Activated CD8-positive, alpha-beta memory T cell treated with anti-CD3 and anti-CD28 coated beads for 24 hours (primary cell): ENCODE measurements around the gene MMP23B.
"Not testable (repeated sequence)": the region's sequence is repeated elsewhere in the genome, so short reads cannot be mapped to it uniquely, and the experiment has no call there.

Experiments
- DNase-seq: peaks from one replicate; pipeline ENCODE4 v3.0.0-alpha.2; 2020

MMP23B gene

DNA sequence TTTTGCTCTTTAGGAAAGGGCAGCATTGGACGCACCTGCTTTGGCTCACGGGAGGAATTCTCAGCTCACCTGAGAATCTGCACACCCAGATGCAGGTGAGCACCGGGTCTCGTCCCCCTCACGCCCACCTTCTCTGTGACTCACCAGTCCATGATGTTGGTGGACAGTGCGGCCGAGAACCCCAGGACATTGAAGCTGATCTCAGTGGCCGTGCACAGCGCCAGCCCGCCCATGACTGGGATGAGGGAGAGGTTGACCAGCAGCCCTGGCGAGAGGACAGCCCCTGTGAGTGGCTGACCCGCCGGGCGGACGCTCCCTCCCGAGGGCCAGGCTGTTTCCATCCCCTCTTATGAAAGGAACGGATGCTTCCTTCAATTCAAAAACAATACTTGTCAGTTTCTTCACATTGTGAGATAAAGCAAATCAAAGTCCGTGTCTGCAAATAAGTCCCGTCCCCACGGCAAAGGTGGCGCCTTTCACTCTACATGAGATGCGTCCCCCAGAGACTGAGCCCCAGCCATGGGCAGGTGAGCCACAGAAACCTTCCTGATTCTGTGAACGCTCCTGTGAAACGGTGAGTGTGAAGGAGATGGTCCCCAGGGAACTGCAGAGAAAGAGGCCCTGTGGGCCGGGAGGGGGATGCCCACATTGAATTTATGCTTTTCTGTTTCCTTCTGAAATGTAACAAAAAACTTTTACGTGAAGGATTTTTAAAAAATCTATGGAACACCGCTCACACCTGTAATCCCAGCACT is 39.6 kb downstream of the MMP23B start:
- DNase-seq, result no peak

DNA sequence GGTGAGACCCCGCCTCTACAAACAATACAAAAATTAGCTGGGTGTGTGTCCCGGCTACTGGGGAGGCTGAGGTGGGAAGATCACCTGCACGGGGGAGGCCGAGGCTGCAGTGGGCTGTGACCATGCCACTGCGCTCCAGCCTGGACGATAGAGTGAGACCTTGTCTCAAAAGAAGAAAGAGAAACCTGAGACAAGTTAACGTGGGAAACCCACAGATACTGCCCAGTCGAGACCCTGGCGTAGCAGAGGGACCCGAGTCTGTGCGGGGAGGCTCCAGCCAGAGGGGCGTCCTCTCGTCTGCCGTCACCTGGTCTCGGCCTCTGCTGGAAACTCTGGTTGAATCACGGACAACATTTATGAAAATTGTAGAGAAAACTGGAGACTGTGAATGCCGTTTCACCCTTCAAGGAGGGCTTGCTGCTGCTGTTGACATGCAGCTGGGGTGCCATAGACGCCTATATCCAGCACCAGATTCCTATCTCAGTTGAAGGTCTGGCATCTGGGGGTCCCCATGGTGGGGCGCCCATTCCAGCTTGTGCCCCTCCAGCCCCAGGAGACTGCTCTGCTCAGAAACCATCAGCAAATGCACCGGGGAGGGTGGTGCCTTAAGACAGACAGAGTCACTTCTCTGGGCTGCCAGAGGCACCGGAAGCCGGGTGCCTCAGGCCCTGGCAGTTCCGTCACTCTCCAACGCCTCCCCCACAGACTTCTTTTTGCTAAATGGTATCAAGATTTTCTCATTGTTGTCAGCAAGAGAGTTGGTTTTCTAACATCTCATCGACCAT is 40.4 kb downstream of the MMP23B start:
- no peak for DNase-seq

DNA sequence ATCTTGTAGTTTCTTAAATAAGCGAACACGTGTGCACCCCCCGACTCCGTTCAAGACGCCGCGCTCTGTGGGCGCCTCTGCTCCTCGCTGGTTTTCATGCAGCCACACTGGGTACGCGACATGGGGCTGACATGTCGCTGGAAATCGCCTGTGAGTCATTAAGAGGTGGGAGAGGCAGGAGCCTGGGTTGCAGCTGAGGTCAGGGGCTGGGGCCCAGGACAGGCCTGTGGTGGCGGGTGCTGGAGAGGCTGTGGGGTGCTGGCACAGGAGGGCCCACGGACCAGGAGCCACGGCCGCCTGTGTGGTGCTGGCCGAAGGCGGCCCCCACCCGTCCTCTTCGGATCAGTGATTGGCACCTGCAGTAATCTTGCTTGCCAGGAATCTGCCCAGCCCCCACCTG is 42.8 kb downstream of the MMP23B start:
- DNase-seq, result not testable (repeated sequence)

DNA sequence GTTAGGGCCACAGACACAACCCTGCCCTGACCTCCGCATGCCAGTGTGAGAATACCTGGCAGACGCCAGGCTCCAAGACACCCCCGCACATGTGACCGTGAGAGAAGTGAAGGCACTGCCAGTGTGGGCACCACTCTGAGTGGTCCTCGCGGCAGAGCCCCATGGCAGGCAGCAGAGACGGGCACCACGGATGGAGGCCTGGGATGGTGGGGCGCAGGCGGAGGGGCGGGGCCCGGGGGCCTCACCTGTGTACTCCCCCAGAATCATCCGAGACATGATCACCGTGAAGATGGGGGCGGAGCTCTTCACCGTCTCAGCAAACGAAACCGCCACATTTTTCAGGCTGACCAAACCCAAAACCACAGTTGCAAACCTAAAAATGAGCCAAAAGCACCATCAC is 43.2 kb downstream of the MMP23B start:
- DNase-seq, result not testable (repeated sequence)

DNA sequence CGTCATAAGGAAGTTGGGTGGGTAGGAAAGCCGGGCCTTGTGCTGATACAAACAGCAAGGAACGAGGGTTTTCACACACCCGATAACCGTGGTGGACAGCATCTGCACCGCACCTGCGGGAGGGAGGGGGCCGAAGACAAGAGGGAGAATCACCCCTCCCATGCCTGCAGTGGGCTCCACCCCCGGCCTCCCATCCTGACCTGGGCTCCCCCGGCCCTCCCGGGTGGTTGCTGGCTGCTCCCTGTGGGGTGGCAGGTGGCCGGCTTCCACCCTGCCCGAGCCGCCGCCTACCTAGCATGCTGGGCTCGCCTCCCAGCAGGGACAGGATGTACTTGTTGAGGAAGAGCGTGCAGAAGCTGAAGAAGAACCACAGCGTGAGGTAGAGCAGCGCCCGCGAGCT is 44.1 kb downstream of the MMP23B start:
- DNase-seq, result not testable (repeated sequence)

DNA sequence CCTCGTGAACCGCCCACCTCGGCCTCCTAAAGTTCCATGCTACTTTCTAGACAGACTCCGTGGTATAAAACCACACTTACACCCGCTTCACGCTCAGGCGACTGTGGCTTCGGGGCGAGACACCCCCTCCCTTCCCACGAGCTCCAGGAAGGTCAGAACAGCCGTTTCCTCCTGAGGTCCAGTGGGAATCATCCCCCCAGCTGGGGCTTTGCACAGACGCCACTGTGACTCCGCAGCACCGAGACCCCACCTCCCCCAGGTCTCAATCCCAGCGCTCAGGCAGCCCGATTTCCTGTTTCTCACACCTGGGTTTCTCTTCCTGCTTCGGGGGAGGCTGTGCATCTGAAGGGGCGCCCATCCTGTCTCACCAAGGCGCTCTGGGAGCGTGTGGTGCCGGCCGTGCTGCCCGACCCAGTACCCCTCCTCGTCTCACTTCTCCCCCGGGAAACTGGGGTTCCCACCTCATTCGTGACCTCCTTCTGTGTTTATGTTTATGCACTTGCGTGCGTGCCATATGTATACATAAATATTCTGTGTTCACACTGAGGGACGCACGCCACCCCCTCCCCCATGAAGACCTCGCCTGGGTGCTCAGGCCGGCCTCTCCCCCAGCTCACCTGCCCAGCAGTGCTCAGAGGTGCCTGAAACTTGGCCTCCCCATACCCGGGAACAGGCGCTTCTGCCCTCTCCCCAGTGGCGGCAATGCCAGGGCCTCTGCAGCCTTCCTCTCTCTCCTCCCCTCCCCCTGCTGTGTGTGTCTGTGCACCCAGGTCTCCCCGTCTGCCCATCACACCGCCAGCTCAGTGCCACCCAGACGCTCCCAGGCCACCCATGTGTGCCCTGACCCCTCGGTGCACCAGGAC is 46.0 kb downstream of the MMP23B start:
- DNase-seq, result peak; percentile 83

DNA sequence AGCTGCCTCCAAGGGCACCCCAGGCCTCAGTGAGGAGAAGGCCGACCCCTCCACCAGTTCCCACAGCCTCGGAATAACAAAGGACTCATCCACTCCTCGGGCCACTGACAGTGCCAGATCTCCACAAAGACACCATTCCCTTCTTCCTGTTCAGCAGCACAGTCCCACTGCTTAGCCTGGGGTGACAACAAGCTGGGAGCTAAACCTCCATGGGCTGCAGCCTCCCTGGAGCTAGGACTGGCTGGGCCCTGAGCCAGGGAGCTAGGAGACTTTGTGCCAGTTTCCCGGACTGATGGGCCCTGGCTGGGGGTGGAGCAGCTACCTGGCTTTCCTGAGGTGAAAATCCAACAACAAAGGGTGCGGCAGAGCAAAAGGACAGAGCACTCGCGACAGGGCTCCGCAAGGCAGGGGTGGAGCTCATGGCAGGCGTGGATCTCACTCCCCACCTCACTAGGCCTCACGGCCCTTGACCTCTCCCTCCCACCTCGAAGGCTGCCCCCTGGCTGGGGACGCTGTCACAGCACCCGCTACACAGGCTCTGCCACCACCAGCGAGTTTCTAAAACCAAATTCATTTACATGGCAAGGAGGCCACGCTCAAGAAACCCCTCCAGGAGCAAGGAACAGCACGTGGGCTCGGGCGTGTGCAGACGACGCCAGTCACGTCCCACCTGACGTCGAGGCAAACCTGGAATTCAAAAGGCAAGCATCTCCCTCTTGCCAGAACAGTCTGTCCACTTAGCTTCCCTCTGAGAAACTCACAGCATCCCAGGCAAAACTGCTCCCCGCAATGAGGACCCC is 46.8 kb downstream of the MMP23B start:
- no peak for DNase-seq

DNA sequence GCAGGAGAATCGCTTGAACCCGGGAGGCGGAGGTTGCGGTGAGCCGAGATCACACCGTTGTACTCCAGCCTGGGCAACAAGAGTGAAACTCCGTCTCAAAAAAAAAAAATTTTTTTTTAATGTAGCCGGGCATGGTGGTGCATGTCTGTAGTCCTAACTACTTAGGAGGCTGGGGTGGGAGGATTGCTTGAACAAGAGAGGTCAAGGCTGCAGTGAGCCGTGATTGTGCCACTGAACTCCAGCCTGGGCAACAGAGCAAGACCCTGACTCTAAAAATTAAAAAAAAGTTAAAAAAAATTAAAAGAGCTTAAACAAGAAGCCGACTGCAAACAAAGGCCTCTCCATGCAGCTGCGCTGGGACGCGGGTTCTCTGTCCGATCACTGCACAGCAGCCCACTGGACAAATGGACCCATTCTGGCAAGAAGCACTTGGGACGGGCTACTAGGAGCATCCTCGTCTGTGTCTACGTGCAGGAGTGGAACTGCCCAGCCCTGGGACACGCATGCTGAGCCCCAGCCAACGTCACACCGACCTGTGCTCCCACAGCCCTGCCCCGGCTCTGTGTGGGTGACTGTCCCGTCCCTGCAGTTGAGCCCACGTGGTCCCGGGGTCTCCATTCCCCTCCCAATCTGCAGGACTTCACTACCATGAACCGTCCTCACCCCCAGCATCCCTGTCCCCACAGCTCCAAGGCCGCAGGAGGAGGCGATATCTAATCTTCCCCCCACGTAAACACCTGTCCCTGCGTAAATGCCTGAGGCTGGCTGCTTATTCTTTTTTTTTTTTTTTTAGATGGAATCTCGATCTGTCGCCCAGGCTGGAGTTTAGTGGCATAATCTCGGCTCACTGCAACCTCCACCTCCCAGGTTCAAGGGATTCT is 48.3 kb downstream of the MMP23B start:
- no peak for DNase-seq

DNA sequence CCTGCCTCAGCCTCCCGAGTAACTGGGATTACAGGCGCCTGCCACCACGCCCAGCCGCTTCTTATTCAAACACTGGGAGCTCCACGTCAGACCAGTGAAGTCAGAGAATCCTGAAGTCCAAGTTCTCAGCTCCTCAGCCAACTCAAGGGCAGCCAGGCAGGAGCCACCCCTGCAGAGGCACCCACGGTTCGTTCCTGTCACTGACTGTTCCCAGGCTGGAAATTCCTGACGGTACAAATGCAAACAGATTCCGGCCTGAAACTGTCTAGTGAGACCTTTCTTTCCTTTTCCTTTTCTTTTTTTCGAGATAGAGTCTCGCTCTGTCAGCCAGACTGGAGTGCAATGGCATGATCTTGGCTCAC is 48.9 kb downstream of the MMP23B start:
- DNase-seq, result no peak

DNA sequence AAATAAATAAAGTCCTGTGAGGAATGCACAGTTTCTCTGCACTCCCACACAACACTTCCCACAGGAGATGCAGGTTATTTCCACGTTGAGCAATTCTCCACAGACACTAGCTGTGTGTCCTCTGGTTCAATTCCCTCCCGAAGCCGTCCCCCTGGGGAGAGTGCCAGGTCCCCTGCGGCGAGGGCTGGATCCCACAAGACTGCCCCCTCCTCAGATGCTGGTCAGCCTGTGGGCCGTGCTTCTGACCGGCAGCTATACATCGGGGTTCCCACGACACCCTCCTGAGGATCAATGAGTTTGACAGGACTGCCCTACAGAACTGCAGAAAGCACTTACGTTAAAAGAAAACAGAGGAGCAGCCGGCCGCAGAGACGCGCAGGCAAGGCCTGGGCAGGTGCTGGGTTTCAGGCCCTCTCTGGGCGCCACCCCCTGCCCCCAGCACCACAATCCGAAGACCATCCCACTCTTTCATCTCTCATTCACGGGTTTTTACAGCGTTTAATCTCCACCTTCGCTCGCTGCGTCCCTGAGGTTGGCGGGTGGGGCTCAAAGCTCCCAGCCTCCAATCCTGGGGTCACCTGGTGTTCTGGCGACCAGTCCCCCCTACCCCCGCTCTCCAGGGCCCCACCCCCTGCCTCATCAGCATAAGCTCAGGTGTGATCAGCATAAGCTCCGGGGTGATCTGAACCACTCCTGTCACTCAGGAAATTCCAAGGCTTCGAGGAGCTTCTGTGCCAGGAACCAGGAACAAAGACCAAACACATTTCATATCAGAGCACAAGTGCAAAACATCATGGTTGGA is 51.3 kb downstream of the MMP23B start:
- no peak for DNase-seq
